Fibroblast of skin of right biceps (primary cell): ENCODE results near the gene SLC66A1.

Source experiments
- DNase-seq: peaks from one replicate; pipeline ENCODE4 v3.0.0-alpha.2; 2013

Gene SLC66A1

DNA sequence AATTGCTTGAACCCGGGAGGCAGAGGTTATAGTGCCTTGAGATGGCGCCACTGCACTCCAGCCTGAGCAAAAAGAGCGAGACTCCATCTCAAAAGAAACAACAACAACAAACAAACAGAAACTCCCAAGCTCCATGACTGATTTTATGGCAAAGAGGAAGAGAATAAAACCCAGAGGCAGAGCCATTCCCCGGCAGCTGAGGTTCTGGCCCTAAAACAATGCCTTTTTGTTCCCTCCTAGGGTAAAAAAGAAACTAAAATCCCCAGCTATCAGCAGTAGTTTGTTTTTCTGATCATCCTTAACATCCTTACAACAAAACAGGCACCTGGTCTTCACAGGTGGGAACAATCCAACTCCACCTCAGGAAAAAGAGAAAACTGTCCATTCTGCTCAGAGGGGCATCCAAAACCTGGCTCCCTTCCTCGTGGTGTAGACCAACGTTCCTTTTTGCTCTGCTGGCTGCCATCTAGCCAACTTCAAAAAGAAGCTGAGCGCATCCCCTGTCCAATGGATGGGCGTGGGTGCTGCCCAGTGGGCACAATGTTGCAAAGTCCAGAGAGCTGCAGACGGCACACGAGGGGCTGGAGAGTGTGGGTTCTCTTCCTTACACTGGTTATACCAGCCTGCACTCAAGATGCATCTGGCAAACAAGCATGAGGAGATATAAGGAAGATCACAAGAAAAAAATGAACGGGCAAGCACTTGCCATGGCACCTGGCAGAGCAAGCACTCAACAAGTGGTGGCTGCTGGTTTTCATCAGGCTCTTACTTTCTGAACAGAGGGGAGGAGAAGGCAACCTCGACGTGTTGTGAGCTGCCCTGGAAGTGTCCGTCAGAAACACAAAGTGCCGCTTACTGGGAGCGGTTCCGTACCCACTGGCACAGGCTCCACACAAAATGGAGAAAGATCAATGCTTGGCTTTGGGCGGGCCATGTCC, 54.7 kb downstream of the SLC66A1 start:
- no peak for DNase-seq

DNA sequence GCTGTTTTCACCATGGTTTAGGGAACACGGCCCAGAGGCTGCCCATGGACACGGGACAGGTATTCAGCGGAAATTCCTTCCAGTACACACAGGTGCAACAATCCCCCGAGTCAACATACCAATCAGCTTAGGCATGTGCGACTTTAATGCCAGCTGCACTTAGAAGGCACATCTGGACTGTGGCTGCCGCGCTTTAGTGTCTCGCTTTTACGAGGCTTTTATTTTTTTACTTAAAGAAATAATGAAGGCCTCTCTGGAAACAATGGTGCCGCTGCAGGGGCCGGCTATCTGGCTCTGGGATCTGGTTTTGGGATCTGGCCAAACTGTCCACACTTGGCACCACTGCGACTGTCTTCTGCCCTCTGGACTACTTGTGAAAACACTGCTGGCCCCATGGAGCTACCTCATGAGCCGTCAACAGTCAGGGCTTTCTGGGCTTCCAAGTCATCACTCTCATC, 55.5 kb downstream of the SLC66A1 start:
- no peak for DNase-seq

DNA sequence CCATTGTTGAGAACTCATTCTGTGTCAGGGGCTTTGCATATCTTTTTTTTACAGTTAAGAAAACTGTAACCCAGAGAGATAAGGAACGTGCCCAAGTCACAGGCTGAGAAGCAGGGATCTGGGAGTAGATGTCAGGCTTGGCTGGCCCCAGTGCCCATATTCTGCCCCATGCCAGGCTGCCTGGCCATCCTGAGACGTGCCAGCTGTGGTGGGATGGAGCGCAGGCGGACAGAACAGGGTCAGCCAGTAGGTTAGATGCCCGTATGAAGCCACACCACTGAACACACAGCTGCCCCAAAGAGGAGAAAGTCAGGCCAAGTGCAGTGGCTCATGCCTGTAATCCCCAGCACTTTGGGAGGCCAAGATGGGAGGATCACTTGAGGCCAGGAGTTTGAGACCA, 55.9 kb downstream of the SLC66A1 start:
- DNase-seq: no peak

DNA sequence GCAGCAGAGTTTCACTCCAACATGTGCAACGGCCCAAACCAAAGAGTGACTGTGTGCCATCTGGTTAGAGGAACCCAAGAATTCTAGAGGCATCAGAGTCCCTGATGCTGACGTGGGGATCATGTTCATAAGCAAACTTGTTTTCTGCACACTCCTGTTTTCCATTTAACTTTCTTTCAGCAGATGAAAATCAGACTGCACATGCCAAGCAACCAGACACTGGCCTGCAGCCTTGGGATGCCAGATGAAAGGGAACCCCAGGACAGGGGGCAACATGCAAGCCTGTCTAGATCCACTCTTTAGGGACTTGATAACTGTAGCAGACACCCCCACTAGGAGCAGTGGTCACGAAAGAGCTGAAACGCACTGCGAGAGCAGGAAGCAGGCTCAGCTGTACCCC, 56.8 kb downstream of the SLC66A1 start:
- no peak for DNase-seq

DNA sequence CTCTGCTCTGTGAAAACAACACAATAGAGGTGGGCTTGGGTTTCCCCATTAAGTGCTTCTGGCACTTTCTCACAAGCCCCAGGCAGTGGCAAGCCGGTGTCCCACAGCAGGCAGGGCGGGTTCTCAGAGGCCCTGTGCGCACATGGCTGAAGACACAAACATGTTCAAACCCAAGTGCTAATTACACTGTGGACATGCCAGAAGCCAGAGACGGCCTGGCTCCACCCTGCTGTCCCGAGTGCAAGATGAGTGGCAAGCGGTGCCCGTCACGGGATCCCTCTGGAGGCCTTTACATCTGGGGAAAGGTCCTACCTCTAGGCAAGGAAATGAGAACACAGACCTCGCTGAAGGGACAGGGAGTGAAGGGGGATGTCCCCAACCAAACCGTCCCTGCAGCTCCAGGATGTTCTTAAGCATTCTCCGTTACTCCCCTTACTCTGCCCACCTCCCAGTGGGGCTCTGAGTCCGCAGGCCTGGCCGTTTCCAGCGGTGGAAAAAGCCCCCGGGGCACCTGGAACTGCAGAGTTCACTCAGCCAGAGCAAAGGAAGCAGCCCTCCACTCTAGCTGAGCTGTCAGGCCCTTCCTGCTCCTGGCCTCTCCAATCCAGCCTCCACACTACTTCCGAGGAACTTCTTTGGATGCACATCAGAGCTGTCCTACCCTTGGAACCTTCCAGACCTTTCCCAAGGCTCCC, 57.4 kb downstream of the SLC66A1 start:
- DNase-seq: no peak

DNA sequence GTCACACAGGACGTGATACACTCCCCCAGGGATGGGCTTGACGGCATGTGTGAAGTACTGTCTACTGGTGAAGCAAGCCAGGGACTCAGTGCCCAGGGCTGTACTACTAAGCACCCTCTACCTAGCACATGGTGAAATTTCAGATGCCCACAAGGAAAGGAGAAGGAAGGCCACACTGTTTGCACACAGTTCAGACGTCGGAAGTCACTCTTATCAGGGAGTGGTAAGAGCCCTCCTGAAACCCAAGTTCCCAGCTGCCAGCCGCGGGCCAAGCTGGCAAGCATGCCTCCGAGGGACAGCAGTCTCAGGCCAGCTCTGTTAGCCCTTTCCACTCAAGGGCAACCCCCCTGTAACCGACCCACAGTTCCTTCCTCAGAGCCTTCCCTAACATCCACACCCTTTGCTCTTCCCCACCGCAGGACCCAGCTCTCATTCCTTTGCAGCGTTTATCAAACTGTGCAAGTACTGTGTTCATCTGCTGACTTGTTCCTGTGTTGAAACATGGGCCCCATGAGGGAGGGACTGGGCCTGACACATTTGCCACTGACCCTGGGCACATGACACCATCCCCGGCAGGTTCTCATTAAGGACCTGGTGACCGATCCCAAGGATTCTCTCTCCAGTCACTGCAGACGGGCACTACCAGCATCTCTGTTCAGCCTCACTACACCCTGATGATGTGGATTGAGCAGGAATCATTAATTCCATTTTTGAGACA, 58.5 kb downstream of the SLC66A1 start:
- DNase-seq: no peak

DNA sequence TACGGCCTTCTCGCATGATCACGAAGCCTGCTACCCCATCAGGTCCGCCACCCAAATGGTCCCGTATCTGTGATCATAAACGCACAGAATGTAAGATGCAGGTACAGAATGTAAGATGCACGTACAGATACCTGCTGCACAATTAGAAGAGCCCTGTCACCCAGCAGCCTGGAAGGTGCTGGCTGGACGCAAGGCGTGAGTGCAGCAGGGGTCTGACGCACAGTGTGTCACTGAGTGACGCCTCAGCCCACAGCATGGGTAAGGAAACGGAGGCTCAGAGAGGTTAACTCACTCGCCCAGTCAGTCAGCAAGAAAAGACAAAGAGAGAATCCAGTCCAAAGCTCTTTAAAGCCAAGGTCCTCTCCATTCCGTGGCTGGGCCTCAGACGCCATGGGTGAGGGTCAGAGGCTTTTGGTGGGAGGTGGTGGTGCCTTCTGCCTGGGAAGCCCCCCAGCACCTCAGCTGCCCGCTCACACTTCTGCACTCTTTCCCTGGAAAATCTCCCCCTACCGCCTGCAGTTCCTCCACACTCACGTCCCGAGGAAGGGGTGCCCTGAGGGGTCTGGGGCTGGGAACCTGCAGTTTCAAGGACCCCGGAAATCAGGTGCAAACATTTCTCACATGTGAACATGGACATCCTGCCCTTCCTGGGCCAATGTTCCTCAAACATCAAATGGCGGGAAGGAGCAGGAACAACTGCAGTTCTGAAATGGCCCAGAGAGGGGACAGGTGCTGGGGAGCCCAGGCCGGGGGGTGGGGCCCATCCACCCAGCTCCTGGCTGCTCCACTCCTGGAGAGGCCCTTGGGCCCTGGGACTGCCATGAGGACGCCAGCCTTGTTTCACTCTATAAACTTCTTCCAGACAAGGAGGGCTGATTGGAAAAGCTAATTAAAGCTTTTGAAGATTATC, 59.4 kb downstream of the SLC66A1 start:
- no peak for DNase-seq

DNA sequence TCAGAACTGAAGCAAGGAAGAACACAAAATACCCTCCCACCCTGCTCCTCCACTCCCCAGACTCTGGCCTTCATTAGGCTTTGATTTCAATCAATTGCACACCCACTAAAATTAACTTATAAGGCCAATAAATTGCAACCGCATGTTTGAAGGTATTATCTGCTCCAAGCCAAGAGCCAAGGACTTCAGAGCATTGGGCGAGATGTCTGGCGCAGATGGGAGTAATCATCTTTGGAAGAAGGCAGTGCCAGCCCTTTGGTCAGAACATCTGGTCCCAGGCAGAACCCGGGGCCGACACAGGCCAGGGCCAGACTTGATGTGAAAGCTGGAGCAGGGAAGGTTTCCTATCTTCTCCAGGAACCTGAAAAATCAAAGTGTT, 60.0 kb downstream of the SLC66A1 start:
- DNase-seq: no peak

DNA sequence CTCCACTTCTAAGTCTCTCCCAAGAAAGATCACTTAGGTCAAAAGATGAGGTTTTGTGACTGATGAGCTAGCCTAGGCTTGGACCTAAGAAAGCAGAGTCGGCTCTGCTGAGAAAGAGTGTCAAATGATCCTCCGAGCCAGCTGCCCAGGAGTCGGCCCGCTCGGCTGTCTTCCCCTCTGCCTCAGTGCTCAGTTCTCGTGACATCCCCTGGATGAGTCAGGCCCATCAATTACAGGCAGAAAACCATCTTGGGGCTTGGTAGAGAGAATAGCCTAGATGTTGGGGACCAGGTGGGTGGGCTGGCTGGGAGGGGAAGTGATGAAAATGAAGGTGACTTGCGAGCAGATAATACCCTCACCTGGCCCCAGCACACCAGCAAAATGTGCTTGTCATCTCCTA, 60.5 kb downstream of the SLC66A1 start:
- peak; percentile 28 for DNase-seq

DNA sequence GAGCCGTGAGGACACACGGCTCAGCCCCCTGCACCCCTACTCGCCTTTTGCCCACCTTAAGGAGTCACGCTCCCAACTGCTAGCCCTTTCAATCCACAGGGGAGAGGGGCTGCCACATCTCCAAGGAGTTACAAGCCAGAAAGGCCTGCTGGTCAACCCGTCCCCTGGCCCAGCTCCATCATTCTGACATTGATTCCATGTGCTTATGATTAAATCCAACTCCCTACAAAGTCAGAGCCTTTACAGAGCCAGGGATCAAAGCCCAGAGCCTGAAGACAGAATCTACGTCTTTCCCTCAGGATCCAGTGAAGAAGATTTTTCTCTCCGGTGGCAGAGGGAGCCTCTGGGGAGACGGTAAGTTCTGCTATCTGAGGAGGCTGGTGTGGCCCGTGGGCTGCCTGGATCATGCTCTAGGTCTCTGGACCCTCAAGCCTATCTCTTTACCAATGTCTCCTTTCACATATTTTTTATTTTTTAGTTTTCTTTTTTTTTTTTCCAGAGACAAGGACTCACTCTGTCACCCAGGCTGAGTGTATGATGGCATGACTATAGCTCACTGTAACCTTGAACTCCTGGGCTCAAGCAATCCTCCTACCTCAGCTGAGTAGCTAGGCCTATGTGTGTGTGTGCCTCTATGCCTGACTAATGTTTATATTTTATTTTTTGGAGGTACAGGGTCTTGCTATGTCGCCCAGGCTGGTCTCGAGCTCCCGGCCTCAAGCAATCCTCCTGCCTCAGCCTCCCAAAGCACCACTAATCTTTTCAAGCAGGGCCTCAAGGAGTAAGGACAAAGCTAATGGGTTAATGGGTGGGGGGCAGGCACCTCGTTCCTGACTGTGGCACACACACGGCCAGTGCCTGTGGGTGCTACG, 61.3 kb downstream of the SLC66A1 start:
- no peak for DNase-seq

DNA sequence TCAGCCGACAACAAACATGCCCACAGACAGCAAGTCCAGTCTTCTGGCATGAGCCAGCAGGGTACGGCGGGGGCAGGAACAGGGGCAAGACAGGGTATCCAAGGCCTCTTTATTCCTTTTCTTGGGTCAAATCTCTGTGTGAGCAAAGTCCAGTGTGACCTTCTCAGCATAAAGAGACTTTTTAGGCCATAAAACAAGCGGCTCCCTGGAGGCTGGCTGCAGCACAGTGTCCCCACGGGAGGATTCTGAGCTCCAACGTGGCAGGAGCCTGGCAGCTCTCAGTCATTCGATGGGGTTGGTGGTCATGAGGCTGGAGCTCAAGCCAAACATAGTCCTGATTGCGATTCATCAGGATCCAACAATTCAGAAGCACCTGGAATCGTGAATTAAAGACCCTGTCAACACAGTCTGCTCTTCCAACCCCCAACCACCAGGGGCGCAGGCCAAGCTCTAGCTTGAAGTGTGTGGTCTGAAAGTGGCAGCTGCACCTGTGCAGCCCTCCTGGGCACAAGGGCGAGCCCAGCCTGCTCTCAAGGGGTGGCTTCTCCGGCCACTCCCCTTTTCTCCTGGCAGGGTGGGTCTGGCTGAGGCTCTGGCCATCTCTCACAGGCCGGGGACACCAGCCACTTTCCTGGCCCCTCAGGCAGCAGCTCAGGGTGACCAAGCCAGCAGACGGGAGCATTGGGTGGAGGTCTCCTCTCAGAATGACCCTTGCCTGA, 62.1 kb downstream of the SLC66A1 start:
- DNase-seq: no peak

DNA sequence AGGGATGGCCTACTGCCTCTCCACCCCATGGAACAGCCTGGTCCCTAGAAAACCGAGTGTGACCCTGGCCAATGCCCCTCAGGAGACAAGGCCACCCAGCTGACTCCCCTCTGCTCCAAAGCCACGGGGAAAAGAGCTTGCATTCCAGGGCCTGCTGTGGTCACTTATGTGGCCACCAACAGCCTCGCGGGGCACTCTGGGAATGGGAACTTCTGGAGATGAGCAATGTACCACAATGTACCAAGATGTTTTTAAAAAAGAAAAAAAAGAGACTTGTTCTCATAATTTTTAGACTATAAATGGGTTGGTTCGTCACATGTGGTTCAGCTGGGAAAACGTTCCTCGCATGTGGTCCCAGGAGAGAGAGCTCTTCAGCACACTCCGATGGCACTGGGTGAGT, 62.8 kb downstream of the SLC66A1 start:
- peak; percentile 29 for DNase-seq

DNA sequence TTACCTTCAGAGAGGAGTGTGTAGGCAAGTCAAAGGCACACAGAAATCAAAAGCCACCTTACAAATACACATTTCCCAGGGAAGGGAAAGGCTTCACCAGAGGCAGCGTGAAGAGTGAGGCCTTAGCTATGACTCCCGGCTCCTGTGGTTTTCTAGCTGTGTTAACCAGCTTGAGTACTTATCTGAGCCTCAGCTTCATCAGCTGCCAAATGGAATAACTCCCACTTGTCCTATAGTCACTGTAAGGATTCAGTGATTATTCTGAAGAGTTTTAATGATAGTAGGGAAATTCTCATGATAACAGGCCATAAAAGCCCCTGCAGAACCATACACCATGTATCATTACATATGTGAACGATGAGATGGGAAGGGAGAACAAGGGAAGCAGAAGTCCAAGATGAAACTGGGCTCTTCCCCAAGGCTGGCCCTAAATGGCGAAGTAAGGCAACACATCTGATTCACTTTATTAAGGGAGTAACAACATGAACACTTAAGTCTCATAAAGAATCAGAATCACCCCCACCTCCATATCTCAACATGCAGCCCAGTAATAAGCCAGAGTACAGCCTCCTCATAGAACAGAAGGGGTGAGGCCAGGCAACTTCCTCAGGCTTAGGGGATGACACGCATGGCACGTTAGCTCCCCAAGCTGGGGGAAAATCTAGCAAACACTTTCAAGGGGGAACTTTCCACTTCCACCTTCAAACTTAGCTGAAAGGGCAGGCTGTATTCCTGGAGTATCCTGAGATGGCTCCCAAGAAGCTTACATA, 63.7 kb downstream of the SLC66A1 start:
- no peak for DNase-seq

DNA sequence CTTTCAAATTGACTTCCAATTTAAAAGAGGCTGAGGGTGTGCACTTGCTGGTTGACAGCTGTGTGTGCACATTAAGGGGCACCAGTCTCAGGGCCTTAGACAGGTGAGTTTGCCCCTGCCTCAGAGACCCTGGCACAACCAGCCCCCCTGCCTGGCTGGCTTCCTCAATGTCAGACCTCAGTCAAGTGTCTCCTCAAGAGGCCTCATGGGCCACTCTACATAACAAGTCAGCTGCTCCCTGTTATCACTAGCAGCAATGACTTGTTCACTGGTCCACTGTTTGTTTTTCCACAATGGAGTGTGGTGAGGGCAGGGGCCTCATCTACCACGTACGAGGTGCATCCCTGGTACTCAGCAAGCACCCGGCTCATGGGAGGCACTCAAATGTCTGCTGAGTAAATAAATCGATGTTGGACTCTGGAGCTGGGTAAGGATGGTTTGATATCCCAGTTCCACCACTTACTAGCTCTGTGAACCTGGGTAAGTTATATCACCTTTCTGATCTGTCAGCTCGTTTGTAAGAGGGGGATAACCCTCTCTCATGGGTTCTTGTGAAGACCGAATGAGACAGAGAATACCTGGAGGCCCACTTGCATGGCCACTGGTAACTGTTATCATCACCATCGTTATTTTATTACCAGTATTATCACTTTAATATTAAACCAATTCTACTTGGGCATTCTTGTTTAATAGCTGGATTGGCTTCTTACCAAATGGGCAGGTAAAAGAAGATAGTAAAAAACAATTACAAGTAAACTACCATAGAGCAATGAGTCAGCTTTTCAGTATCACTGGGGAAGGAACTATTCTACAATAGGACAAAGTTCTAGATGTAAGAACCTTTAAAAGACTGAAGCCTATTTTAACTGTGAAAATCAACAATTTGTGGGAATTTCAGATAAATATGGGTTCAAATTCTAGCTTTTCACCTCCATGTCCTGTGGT, 64.6 kb downstream of the SLC66A1 start:
- no peak for DNase-seq

DNA sequence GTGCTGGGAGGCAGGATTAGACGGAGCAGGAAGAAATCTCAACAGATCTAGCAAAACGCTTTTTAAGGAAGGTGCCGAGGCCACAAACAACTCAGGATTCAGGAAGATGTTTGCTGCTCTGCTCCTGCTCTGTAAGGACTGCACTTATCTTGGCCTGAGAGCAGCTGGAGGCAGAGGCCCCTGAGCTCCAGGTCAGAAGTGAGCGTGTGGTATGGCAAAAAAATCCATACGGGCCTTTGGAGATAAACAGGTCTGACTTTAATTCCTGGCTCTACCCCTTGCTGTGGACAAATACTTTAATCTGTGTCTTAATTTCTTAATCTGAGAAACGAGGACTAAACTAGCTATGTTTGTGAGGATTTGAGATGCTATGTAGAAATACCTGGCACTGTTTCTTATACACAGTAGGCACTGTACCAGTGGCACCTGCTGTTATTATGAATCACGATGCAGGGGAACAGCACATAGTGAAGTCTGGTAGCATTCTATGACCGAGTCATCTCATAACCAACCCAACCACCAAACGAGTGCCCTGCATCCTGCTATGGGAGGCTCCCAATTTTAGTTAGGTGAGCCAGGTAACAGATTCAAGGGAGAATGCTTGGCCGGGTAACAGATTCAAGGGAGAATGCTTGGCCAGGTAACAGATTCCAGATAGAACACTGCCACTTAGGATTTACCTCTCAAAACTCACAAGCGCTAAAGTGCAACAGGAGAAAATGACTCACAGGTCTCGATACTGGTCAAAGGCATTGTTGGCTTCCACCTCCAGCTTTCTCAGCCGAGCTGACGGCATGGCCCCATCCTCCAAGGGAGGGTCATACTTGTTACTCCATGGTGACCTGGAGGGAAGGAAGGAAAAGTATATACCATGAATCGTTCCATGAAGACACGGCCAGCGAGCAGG, 65.9 kb downstream of the SLC66A1 start:
- no peak for DNase-seq
